Measurements from ENCODE around the gene AP1G2. TPM values are rescaled to one million over a fixed set of nuclear protein-coding genes. Genes with fewer than 3 reads are reported as not detected.

AP1G2 gene
- total RNA-seq, 1 donor from 2014 or later = 32.6 TPM

DNA sequence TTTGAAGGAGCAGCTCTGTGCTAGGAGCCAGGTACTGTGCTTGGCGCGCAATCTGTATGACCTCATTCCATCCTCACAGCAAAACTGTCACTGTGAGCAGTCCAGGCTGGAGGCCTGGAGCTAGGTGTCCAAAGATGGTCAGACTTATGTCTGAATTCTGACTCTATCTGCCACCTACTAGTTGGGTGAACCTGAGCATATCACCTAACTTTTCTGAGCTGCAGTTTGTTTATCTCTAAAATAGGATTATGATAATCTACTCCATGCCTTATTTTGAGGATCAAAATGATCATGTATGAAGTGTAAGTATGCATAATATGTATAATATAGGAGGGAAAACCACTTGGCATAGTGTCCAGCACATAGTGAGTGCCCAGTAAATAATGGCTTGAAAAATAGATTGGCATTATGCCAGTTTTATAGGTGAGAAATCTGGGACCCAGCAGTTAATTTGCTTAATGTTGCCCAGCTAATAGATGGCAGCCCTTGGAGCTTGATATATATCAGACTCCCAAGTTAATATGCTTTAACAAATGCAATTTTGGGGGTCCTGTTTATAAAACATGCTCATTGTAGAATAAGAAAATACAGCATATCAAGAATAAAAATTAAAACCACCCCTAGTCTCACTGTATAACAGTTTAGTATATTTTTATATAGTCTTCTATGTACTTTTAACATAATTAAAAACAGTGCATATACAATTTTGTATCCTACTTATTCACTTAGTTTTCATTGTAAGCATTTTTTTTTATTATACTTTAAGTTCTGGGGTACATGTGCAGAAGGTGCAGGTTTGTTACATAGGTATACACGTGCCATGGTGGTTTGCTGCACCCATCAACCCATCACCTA lies 15.5 kb upstream of the AP1G2 start:
- Mint-ChIP-seq H3K4me3 (ENCODE audit: unreplicated experiment) (no peak overlapping the region), H3K27me3 (ENCODE audit: unreplicated experiment) (peaks cover 43% of the 10 kb centered on the region), H3K27ac (ENCODE audit: unreplicated experiment) (no peak overlapping the region), H3K9me3 (ENCODE audit: unreplicated experiment) (no peaks in the 10 kb centered on the region), H3K4me1 (ENCODE audit: unreplicated experiment) (peaks cover 7% of the 10 kb centered on the region), H3K36me3 (ENCODE audit: unreplicated experiment) (no peaks in the 10 kb centered on the region)
- no peak for TF ChIP-seq CTCF (IDR thresholded peaks at IDR 0.05)
- DNase-seq (ENCODE audit: extremely low spot score, unreplicated experiment) = no peak

DNA sequence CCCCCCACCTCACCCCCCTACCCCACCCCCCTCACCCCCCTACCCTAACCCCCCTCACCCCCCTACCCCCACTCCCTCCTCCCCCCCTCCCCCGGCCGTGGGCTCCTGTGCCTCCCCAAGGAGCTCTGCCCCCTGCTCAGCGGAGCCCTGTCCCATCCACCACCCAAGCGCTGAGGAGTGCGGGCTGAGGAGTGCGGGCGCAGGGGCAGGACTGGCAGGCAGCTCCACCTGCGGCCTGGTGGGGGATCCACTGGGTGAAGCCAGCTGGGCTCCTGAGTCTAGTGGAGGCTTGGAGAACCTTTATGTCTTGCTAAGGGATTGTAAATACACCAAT lies 13.3 kb upstream of the AP1G2 start:
- no peaks in the 10 kb centered on the region for H3K9me3 Mint-ChIP-seq (ENCODE audit: unreplicated experiment)
- H3K27ac Mint-ChIP-seq (ENCODE audit: unreplicated experiment) = no peak overlapping the region
- no peak overlapping the region for H3K4me3 Mint-ChIP-seq (ENCODE audit: unreplicated experiment)
- H3K36me3 Mint-ChIP-seq (ENCODE audit: unreplicated experiment) = no peaks in the 10 kb centered on the region
- H3K4me1 Mint-ChIP-seq (ENCODE audit: unreplicated experiment) = peaks cover 15% of the 10 kb centered on the region
- H3K27me3 Mint-ChIP-seq (ENCODE audit: unreplicated experiment) = peaks cover 48% of the 10 kb centered on the region
- no peak for DNase-seq (ENCODE audit: extremely low spot score, unreplicated experiment)
- TF ChIP-seq CTCF (IDR thresholded peaks at IDR 0.05) = no peak

DNA sequence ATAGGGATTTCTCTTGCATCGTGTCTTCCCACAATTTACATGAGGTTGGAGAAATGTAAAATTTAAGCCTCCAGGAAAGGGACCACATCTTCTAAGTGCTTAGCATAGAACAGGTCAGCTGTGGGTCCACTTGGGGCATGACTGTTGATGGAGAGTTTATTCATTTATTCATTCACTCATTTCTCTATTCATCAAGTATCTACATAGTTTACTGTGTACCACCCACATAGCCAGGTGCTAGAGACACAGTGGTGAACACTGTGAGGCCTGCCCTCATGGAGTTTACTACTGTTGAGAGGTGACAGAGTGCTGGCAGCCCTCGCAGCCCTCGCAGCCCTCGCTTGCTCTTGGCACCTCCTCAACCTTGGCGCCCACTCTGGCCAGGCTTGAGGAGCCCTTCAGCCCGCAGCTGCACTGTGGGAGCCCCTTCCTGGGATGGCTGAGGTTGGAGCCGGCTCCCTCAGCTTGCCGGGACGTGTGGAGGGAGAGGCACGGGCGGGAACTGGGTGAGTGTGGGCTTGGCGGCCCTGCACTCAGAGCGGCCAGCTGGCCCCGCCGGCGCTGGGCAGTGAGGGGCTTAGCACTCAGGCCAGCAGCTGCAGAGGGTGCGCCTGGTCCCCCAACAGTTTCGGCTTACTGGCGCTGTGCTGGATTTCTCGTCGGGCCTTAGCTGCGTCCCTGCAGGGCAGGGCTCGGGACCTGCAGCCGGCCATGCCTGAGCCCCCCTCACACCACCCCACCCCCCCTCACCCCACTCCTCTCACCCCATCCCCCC lies 12.7 kb upstream of the AP1G2 start:
- Mint-ChIP-seq H3K4me3 (ENCODE audit: unreplicated experiment) (no peak overlapping the region), H3K9me3 (ENCODE audit: unreplicated experiment) (no peaks in the 10 kb centered on the region), H3K36me3 (ENCODE audit: unreplicated experiment) (no peaks in the 10 kb centered on the region), H3K27me3 (ENCODE audit: unreplicated experiment) (peaks cover 46% of the 10 kb centered on the region), H3K27ac (ENCODE audit: unreplicated experiment) (no peak overlapping the region), H3K4me1 (ENCODE audit: unreplicated experiment) (peaks cover 15% of the 10 kb centered on the region)
- no peak for TF ChIP-seq CTCF (IDR thresholded peaks at IDR 0.05)
- no peak for DNase-seq (ENCODE audit: extremely low spot score, unreplicated experiment)

DNA sequence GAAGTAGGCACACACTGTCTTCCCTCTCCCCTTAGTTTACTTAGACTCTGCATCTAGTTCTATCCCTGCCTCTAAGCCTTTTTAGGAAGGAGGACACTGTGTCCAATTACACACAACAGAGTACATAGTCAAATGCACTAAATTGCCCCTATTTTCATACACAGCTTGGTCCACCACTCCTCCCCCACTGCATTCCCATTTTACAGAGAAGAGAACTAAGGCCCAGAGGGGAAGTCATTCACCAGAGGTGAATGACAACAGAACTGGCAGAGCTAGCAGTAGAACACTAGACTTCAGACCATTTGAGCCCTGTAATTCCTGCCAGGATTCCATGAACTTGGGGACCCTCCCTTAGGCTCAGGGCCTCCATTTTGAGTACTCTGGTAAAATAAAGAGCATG lies 12.1 kb upstream of the AP1G2 start:
- no peaks in the 10 kb centered on the region for H3K36me3 Mint-ChIP-seq (ENCODE audit: unreplicated experiment)
- H3K27me3 Mint-ChIP-seq (ENCODE audit: unreplicated experiment) = peaks cover 52% of the 10 kb centered on the region
- no peak overlapping the region for H3K27ac Mint-ChIP-seq (ENCODE audit: unreplicated experiment)
- no peak overlapping the region for H3K4me3 Mint-ChIP-seq (ENCODE audit: unreplicated experiment)
- TF ChIP-seq CTCF (IDR thresholded peaks at IDR 0.05) = no peak
- no peaks in the 10 kb centered on the region for H3K9me3 Mint-ChIP-seq (ENCODE audit: unreplicated experiment)
- peaks cover 15% of the 10 kb centered on the region for H3K4me1 Mint-ChIP-seq (ENCODE audit: unreplicated experiment)
- DNase-seq (ENCODE audit: extremely low spot score, unreplicated experiment) = no peak

GRCh38 chr14:23579311-23579630 lies 11.7 kb upstream of the AP1G2 start:
- TF ChIP-seq CTCF (IDR thresholded peaks at IDR 0.05) = no peak
- Mint-ChIP-seq H3K4me1 (ENCODE audit: unreplicated experiment) (peaks cover 15% of the 10 kb centered on the region), H3K4me3 (ENCODE audit: unreplicated experiment) (no peak overlapping the region), H3K9me3 (ENCODE audit: unreplicated experiment) (no peaks in the 10 kb centered on the region), H3K27me3 (ENCODE audit: unreplicated experiment) (peaks cover 53% of the 10 kb centered on the region), H3K27ac (ENCODE audit: unreplicated experiment) (no peak overlapping the region), H3K36me3 (ENCODE audit: unreplicated experiment) (no peaks in the 10 kb centered on the region)
- no peak for DNase-seq (ENCODE audit: extremely low spot score, unreplicated experiment)
